ENCODE data around the gene ANXA3. TPM values are rescaled to one million over a fixed set of nuclear protein-coding genes. Genes with fewer than 3 reads are reported as not detected.

The ANXA3 gene
- total RNA-seq, 4 donors from 2014 or later, result 22.3 to 253 (median 150) TPM

- peaks cover 0 to 13% of the 10 kb centered on the region in 2 donors for H3K36me3 ChIP-seq
- no peaks in the 10 kb centered on the region for H3K9me3 ChIP-seq
- H3K27ac ChIP-seq, result no peak overlapping the region
- peak; percentile 46 for ATAC-seq
- no peaks in the 10 kb centered on the region for H3K27me3 ChIP-seq
- WGBS, 2 donors (ENCODE audit: low coverage in 1 of 2), result 51 to 60% methylated on average over 2 to 3 of the region's 3 CpGs
- TF ChIP-seq POLR2A (IDR thresholded peaks at IDR 0.05) (no peak), CTCF (IDR thresholded peaks at IDR 0.05) (peak; percentile 69 to 84 (median 72))
- H3K4me3 ChIP-seq, result no peak overlapping the region
- peaks cover 0 to 8% (median 0%) of the 10 kb centered on the region in 3 donors for H3K4me1 ChIP-seq
Measured at GRCh38 chr4:78612398-78613178, 61.0 kb downstream of the ANXA3 start.

GRCh38 chr4:78613522-78614321 lies 62.2 kb downstream of the ANXA3 start:
- TF ChIP-seq CTCF (IDR thresholded peaks at IDR 0.05) (no peak), POLR2A (IDR thresholded peaks at IDR 0.05) (no peak), EP300 (IDR thresholded peaks at IDR 0.05) (no peak), POLR2AphosphoS5 (IDR thresholded peaks at IDR 0.05) (no peak)
- Histone ChIP-seq H3K36me3 (peaks cover 0 to 13% of the 10 kb centered on the region in 2 donors), H3K27me3 (no peaks in the 10 kb centered on the region), H3K9me3 (no peaks in the 10 kb centered on the region), H3K4me1 (peaks cover 0 to 8% (median 0%) of the 10 kb centered on the region in 3 donors), H3K4me3 (no peak overlapping the region), H3K27ac (no peak overlapping the region)
- ATAC-seq, result no peak
- 67% methylated on average over 6 of the region's 7 CpGs for WGBS, 2 donors (ENCODE audit: low coverage in 1 of 2)

GRCh38 chr4:78616046-78616498 lies 64.5 kb downstream of the ANXA3 start:
- no peaks in the 10 kb centered on the region for H3K27me3 ChIP-seq
- no peaks in the 10 kb centered on the region for H3K36me3 ChIP-seq
- H3K9me3 ChIP-seq, result no peaks in the 10 kb centered on the region
- no peak for TF ChIP-seq EP300 (IDR thresholded peaks at IDR 0.05)
- TF ChIP-seq POLR2A (IDR thresholded peaks at IDR 0.05), result no peak
- TF ChIP-seq CTCF (IDR thresholded peaks at IDR 0.05), result no peak
- no peak for TF ChIP-seq POLR2AphosphoS5 (IDR thresholded peaks at IDR 0.05)
- no peak for ATAC-seq
- no peak overlapping the region for H3K27ac ChIP-seq
- WGBS, 2 donors (ENCODE audit: low coverage in 1 of 2), result 40 to 77% methylated on average over 5 to 7 of the region's 7 CpGs
- no peak overlapping the region for H3K4me3 ChIP-seq
- peaks cover 0 to 8% (median 0%) of the 10 kb centered on the region in 3 donors for H3K4me1 ChIP-seq

GRCh38 chr4:78618436-78618835 lies 66.9 kb downstream of the ANXA3 start:
- H3K4me3 ChIP-seq, result no peak overlapping the region
- no peaks in the 10 kb centered on the region for H3K4me1 ChIP-seq
- no peak for TF ChIP-seq POLR2AphosphoS5 (IDR thresholded peaks at IDR 0.05)
- no peak for TF ChIP-seq CTCF (IDR thresholded peaks at IDR 0.05)
- no peak for TF ChIP-seq POLR2A (IDR thresholded peaks at IDR 0.05)
- TF ChIP-seq EP300 (IDR thresholded peaks at IDR 0.05), result no peak
- H3K27ac ChIP-seq, result no peak overlapping the region
- WGBS, 2 donors (ENCODE audit: low coverage in 1 of 2), result 100% methylated on average over 1 of the region's 1 CpG; no CpG with 5 or more reads in 1 of the 2 donors
- no peaks in the 10 kb centered on the region for H3K36me3 ChIP-seq
- H3K27me3 ChIP-seq, result no peaks in the 10 kb centered on the region
- no peak for ATAC-seq
- H3K9me3 ChIP-seq, result no peaks in the 10 kb centered on the region

Data from gastroesophageal sphincter (tissue), 4 donors.